ENCODE data around the gene HDAC4. TPM values are rescaled to one million over a fixed set of nuclear protein-coding genes. Genes with fewer than 3 reads are reported as not detected.

HDAC4 gene
- total RNA-seq, 1 experiment from 2014 or later: 40.1 TPM

- POLR2A ChIA-PET: no interaction called here
- in situ Hi-C loops (cut with HindIII; ENCODE audit: low pct_unique_long_range_greater_than_20kb, low sequenced_read_pairs): no loop called here
- ATAC-seq (peak; percentile 48), DNase-seq (ENCODE audit: low read depth, low spot score) (no peak)
- no TSS peak for BruUV-seq (replicated peaks)
- CTCF ChIA-PET: interaction anchor here (0.6 kb wide), 1 partner anchor 207 kb away, joined by 4 read pairs; no protein-coding TSS in a partner anchor
- no peaks in the 10 kb centered on the region for H3K9me3 ChIP-seq (ENCODE audit: control insufficient read depth, insufficient read depth, low read depth, low read length)
- peaks cover 26% of the 10 kb centered on the region for H3K4me1 ChIP-seq (ENCODE audit: control insufficient read depth, insufficient read depth, low read length)
- H3K4me3 ChIP-seq (ENCODE audit: low read depth in 2 of 2, low read length in 2 of 2): no peak overlapping the region
- H3K36me3 ChIP-seq (ENCODE audit: control insufficient read depth, insufficient read depth, low read length): no peaks in the 10 kb centered on the region
- H3K27me3 ChIP-seq (ENCODE audit: control insufficient read depth, insufficient read depth, low read length): no peaks in the 10 kb centered on the region
- H3K27ac ChIP-seq (ENCODE audit: low read length): peak overlapping the region; percentile 34; the same call in 1 of the 2 replicates
- TF ChIP-seq REST (IDR thresholded peaks at IDR 0.05; ENCODE audit: insufficient read depth in 1 of 2, low read depth in 2 of 2, low read length in 1 of 2) (no peak), CTCF (IDR thresholded peaks at IDR 0.05) (no peak), SIN3A (IDR thresholded peaks at IDR 0.05; ENCODE audit: borderline replicate concordance, insufficient read depth, low read depth, low read length) (no peak), TCF7L2 (IDR thresholded peaks at IDR 0.05; ENCODE audit: low read depth, low read length) (no peak), POLR2AphosphoS5 (IDR thresholded peaks at IDR 0.05; ENCODE audit: low read depth, low read length) (no peak)
- intact Hi-C loops (cut with micrococcal nuclease; ENCODE audit: unreplicated experiment): no loop called here
These were observed 135.8 kb downstream of the HDAC4 start for GRCh38 chr2:239264838-239265651.

- Histone ChIP-seq H3K36me3 (ENCODE audit: control insufficient read depth, insufficient read depth, low read length) (no peaks in the 10 kb centered on the region), H3K27ac (ENCODE audit: low read length) (peak overlapping the region; percentile 65; the same call in 1 of the 2 replicates), H3K27me3 (ENCODE audit: control insufficient read depth, insufficient read depth, low read length) (no peaks in the 10 kb centered on the region), H3K9me3 (ENCODE audit: control insufficient read depth, insufficient read depth, low read depth, low read length) (no peaks in the 10 kb centered on the region), H3K4me1 (ENCODE audit: control insufficient read depth, insufficient read depth, low read length) (peaks cover 26% of the 10 kb centered on the region), H3K4me3 (ENCODE audit: low read depth in 2 of 2, low read length in 2 of 2) (no peak overlapping the region)
- BruUV-seq (replicated peaks): no TSS peak
- ATAC-seq (no peak), DNase-seq (ENCODE audit: low read depth, low spot score) (no peak)
- in situ Hi-C loops (cut with HindIII; ENCODE audit: low pct_unique_long_range_greater_than_20kb, low sequenced_read_pairs): no loop called here
- intact Hi-C loops (cut with micrococcal nuclease; ENCODE audit: unreplicated experiment): no loop called here
- TF ChIP-seq SIN3A (IDR thresholded peaks at IDR 0.05; ENCODE audit: borderline replicate concordance, insufficient read depth, low read depth, low read length) (no peak), CTCF (IDR thresholded peaks at IDR 0.05) (no peak), REST (IDR thresholded peaks at IDR 0.05; ENCODE audit: insufficient read depth in 1 of 2, low read depth in 2 of 2, low read length in 1 of 2) (no peak), TCF7L2 (IDR thresholded peaks at IDR 0.05; ENCODE audit: low read depth, low read length) (no peak), POLR2AphosphoS5 (IDR thresholded peaks at IDR 0.05; ENCODE audit: low read depth, low read length) (no peak)
- ChIA-PET CTCF (no interaction called here), POLR2A (no interaction called here)
These were observed 136.4 kb downstream of the HDAC4 start for GRCh38 chr2:239264492-239264837.
